Adrenal gland (tissue), 12 donors: Measurements from ENCODE around the gene CADM1. TPM values are rescaled to one million over a fixed set of nuclear protein-coding genes. Genes with fewer than 3 reads are reported as not detected.

Experiments used
- DNase-seq, 7 donors: peaks; one replicate each; pipeline ENCODE4 v3.0.0-alpha.2; 2019 to 2020
- H3K27ac ChIP-seq, 5 donors: fragments of 200-600 bp; sonication (generic) in 4 of 5; 1 replicate in 3 of 5; 2 replicates in 2 of 5; pipeline versions ENCODE4 v1.5.1 to v1.8.0; 2016 to 2020; ENCODE audit warnings: mild to moderate bottlenecking in 1 of 5
- H3K27me3 ChIP-seq: fragments of 200-600 bp; 2 replicates; pipeline ENCODE4 v1.8.0; 2021
- H3K36me3 ChIP-seq, 2 donors: fragments of 200-600 bp; replicated peaks in 1 of 2; 1 replicate in 1 of 2; 2 replicates in 1 of 2; pipeline versions ENCODE4 v1.5.1 to v1.8.0; 2018 to 2022
- H3K4me1 ChIP-seq, 2 donors: fragments of 200-600 bp; replicated peaks in 1 of 2; 1 replicate in 1 of 2; 2 replicates in 1 of 2; pipeline versions ENCODE4 v1.5.1 to v1.8.0; 2018 to 2021
- H3K4me3 ChIP-seq, 4 donors: fragments of 200-600 bp; sonication (generic) in 3 of 4; one replicate each; pipeline ENCODE4 v1.5.1; 2016 to 2018
- H3K9me3 ChIP-seq, 3 donors: fragments of 200-600 bp; sonication (generic) in 1 of 3; replicated peaks in 1 of 3; 1 replicate in 2 of 3; 2 replicates in 1 of 3; pipeline versions ENCODE4 v1.5.1 to v1.8.0; 2016 to 2021
- CTCF ChIP-seq, 6 experiments: fragments of 450-650 bp in 4 of 6; fragments of 200-600 bp in 2 of 6; sonication (generic) in 1 of 6; IDR thresholded peaks; 1 replicate in 5 of 6; 2 replicates in 1 of 6; pipeline versions ENCODE4 v1.5.1 to v1.8.0; 2016 to 2021; ENCODE audit warnings: antibody characterized with exemption in 6 of 6, mild to moderate bottlenecking in 2 of 6, moderate library complexity in 1 of 6
- POLR2A ChIP-seq, 2 donors: fragments of 450-650 bp; IDR thresholded peaks; one replicate each; pipeline ENCODE4 v1.6.1; 2017; ENCODE audit warnings: antibody characterized with exemption in 2 of 2, mild to moderate bottlenecking in 2 of 2, moderate library complexity in 1 of 2
- WGBS, 4 donors: extraction: QIAGEN DNeasy Blood & Tissue Kit in 2 of 4; methylation state at CpG; one replicate each; pipeline versions ENCODE4 v1.1.5 to v1.1.7; 2013 to 2017; 5-methylcytosine and 5-hydroxymethylcytosine counted together
- intact Hi-C, 2 donors: fragments of 100-400 bp; cut with DNase I; formaldehyde crosslinking; loops; one replicate each; pipeline versions ENCODE4 v1.14.1 to v1.15.0; 2022 to 2023
- polyA plus RNA-seq, 3 donors: library from polyadenylated mRNA; stranded (reverse); fragments of 200-250 nt in 2 of 3; fragments of 350-450 nt in 1 of 3; fragmentation: Illumina TruSeq in 1 of 3; extraction: RNeasy Lipid Tissue Mini Kit (QIAGEN cat#74804) in 1 of 3; gene quantifications; one replicate each; pipeline ENCODE4 v1.2.3, GENCODE V29; 2013 to 2014
- total RNA-seq, 9 donors: library from RNA; depleted of rRNA in 4 of 9; stranded (reverse); fragments of >200 nt in 4 of 9; fragments of 120-200 nt in 1 of 9; fragmentation: NEBNext Ultra II Directional in 1 of 9; extraction: Animal tissue kit (Norgen Biotek cat#: 25700) in 1 of 9; gene quantifications; one replicate each; pipeline versions ENCODE4 v1.1.0 to v1.2.4, GENCODE V29; 2013 to 2023
- donor health status: healthy with polysubstance abuse.
- donor health status: Bipolar disorder and iron deficiency.
- donor health status: DM: yes; HTN: yes; CAD: no.
- donor health status: DM: no; HTN: no; CAD: no.
- donor health status: DM: no; HTN: no; CAD: no.
- donor health status: DM: yes; HTN: yes; CAD: no.

CADM1 gene
- total and polyA plus RNA-seq, 12 donors: 21.6 to 256 (median 39.8) TPM

GRCh38 chr11:115222218-115222862, 281.9 kb downstream of the CADM1 start:
- Histone ChIP-seq H3K27me3 (no peaks in the 10 kb centered on the region), H3K4me3 (no peak overlapping the region), H3K4me1 (no peaks in the 10 kb centered on the region), H3K27ac (no peak overlapping the region), H3K9me3 (no peaks in the 10 kb centered on the region), H3K36me3 (no peaks in the 10 kb centered on the region)
- intact Hi-C loops: no loop called here
- DNase-seq: peak in 3 of 7 donors; percentile 9 to 28 (median 22)
- no peak for TF ChIP-seq POLR2A (IDR thresholded peaks at IDR 0.05)
- TF ChIP-seq CTCF (IDR thresholded peaks at IDR 0.05): no peak
- 50 to 67% (median 58%) methylated on average over 5 of the region's 5 CpGs for WGBS, 4 donors

GRCh38 chr11:115221461-115222069, 282.6 kb downstream of the CADM1 start:
- intact Hi-C loops: no loop called here
- no peak for DNase-seq
- no peaks in the 10 kb centered on the region for H3K36me3 ChIP-seq
- H3K9me3 ChIP-seq: no peaks in the 10 kb centered on the region
- no peaks in the 10 kb centered on the region for H3K27me3 ChIP-seq
- no peaks in the 10 kb centered on the region for H3K4me1 ChIP-seq
- no peak overlapping the region for H3K4me3 ChIP-seq
- 60 to 65% (median 64%) methylated on average over 2 of the region's 2 CpGs for WGBS, 4 donors
- H3K27ac ChIP-seq: no peak overlapping the region
- TF ChIP-seq CTCF (IDR thresholded peaks at IDR 0.05) (no peak), POLR2A (IDR thresholded peaks at IDR 0.05) (no peak)

- Histone ChIP-seq H3K27ac (no peak overlapping the region), H3K4me1 (no peaks in the 10 kb centered on the region), H3K9me3 (no peaks in the 10 kb centered on the region), H3K27me3 (no peaks in the 10 kb centered on the region), H3K36me3 (no peaks in the 10 kb centered on the region), H3K4me3 (no peak overlapping the region)
- TF ChIP-seq CTCF (IDR thresholded peaks at IDR 0.05) (no peak), POLR2A (IDR thresholded peaks at IDR 0.05) (no peak)
- DNase-seq: no peak
- intact Hi-C loops: no loop called here
- 72 to 77% (median 75%) methylated on average over 4 of the region's 4 CpGs for WGBS, 4 donors
These were observed 283.3 kb downstream of the CADM1 start for GRCh38 chr11:115220911-115221310.

- WGBS, 4 donors: 71 to 89% (median 78%) methylated on average over 6 of the region's 6 CpGs
- no peak overlapping the region for H3K27ac ChIP-seq
- no peak for DNase-seq
- intact Hi-C loops: no loop called here
- H3K9me3 ChIP-seq: no peaks in the 10 kb centered on the region
- no peak overlapping the region for H3K4me3 ChIP-seq
- H3K4me1 ChIP-seq: no peaks in the 10 kb centered on the region
- no peaks in the 10 kb centered on the region for H3K36me3 ChIP-seq
- no peaks in the 10 kb centered on the region for H3K27me3 ChIP-seq
- TF ChIP-seq CTCF (IDR thresholded peaks at IDR 0.05): no peak
These were observed 283.8 kb downstream of the CADM1 start for GRCh38 chr11:115220423-115220822.
